Stimulated activated naive CD8-positive, alpha-beta T cell treated with anti-CD3 and anti-CD28 coated beads, Interleukin-15, Interleukin-2, amounts not matched to agents 100 U/mL and 50 U/mL, for 24 hours (primary cell): Measurements from ENCODE around the gene SFRP5.

Experiments used
- ATAC-seq: fragments of 150-1000 bp; cut with Tn5 transposase; one replicate; pipeline ENCODE4 v1.10.0; 2021
- DNase-seq: peaks from one replicate; pipeline ENCODE4 v3.0.0; 2021

The SFRP5 gene

DNA sequence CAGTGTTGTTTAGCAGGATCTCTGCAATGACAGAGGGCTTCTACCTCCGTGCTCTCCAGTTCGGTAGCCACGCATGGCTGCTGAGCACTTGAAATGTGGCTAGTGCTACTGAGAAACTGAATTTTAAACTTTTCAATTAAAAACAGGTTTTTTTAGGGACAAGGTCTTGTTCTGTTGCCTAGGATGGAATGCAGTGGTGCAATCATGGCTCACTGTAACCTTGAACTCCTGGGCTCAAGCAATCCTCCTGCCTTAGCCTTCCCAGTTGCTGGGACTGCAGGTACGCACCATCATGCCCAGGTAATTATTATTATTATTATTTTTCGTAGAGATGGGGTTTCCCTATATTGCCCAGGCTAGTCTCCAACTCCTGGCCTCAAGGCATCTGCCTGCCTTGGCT is 13.4 kb upstream of the SFRP5 start:
- DNase-seq (no peak), ATAC-seq (no peak)

GRCh38 chr10:97784200-97784810 is 12.5 kb upstream of the SFRP5 start:
- ATAC-seq, result no peak

GRCh38 chr10:97782455-97783228 is 10.8 kb upstream of the SFRP5 start:
- no peak for ATAC-seq
- DNase-seq, result no peak

More at GRCh38 chr10:97784200-97784810, 12.5 kb upstream of the SFRP5 start:
- no peak for DNase-seq

GRCh38 chr10:97781618-97782331 is 10.0 kb upstream of the SFRP5 start:
- DNase-seq (peak; percentile 17), ATAC-seq (peak; percentile 42)

DNA sequence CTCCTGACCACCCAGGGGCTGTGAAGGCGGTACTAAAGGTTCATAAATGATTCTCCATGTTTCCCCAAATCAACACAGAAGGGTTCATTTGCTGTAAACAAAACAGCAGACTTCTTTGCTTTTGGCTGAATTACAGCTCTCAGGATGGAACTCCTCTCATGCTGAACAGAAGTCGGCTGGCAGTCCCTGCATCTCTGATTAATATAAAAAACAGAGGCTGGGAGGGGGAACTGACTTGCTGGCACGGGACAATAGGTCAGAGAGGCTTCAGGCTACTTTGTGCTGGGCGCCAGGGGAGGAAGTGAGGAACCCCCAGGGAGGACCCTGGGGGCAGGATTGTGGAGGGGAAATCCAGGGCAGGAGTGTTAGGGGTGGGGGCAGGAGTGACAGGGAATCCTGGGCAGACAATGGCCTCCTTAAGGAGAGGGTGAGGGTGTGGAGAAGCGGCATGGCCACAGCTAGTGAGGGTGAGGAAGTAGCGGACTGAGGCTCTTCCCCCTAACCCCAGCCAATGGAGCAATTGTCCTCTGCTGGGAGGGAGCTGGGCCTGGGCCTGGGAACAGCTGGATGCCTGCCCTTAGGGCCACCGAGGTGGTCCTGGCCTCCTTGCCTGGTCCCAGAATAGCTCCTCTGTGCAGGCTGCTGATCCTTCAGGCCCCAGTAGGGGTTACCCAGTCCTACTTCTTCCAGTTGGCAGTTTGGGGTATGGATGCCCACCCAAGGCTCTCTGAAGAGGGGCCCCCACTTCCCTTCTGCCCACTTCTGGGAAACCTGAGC is 9.2 kb upstream of the SFRP5 start:
- ATAC-seq (peak; percentile 11), DNase-seq (no peak)

DNA sequence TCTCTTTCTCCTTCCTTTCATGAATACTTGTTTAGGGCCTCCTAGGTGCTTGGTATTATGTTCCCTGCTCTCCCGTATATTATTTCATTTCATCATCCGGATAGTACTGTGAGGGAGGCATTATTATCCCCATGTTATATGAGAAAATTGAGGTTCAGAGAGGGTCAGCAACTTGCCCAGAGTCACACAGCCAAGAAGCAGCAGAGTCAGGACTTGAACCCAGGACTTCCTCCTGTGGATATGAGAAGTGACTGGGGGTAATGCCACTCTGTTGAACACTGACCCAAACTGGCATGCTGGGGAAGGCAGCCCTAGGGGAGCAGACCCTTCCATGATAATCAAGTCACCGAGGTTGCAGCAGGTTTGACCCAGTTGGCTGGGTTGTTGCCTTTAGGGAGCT is 8.2 kb upstream of the SFRP5 start:
- ATAC-seq, result no peak
- DNase-seq, result no peak

DNA sequence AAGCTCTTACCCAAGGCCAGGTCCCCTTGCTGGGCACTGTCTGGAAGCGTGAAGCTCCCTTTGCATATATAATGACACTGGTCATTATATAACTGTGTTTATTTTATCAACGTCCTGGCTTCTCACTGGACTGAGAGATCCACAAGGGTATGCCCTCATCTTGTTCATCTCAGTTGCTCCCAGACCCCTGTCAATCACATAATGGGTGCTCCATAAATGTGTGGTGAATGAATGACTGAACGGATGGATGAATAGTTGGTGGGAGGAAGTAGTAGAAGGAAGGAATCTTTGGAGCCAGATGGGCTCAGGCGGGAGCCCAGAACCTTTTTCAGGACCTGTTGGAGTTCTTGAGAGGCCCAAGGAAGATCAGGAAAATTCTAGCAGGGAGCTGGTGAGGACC is 7.7 kb upstream of the SFRP5 start:
- DNase-seq (no peak), ATAC-seq (no peak)

DNA sequence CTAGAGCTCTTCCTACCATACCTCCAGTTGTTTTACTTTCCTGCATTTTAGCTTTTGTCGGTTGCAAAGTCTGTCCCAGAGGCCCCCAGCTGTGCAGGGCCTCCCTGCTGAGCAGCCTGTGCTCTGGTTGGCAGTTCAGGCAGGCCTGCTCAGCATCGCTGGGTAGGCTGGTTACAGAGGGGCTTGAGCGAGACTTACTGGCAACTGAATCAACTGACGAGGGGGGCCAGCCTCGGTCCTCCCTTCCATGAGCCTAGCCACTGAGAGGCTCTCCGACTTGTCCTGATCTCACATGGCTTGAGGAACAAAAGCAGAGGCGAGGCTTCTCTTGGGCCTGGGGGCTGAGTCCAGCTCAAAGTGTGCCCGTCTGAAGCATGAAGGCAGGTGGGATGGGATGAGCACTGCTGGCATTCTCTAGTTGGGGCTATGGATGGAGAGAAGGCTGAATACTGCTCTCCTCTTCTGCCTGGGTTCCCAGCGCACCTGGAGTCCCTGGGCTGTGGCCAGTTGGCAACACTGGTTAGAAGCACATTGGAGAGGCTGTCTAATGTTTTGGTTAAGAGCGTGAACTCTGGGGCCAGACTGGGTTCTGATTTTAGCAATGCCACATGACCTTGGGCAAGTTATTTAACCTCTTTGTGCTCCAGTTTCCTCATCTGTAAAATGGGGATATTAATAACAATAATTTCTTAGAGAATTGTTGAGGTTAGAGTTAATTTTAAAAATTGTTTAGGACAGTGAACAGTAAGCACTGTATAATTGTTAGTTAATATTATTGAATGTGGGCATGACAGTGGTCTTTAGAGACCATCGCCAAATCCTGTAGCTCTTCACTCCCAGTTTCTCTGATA is 6.9 kb upstream of the SFRP5 start:
- no peak for DNase-seq
- no peak for ATAC-seq

DNA sequence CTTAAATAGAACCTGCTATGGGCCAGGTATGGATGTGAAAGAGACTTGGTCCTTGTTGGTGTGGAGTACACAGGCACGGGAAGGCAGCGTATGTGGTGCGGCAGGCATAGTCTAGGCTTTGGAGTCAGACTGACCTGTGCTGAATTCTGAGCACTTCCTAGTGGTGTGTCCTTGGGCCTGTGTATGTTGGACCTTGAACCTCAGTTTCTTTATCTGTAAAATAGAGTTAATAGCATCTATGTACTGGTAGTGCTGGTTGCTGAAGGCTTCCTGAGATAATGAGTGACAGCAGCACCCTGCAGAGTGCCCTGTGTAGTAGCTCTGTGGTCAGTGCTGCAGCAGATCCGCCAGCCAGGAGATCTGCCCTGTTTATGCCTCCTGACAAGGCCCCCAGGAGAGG is 5.3 kb upstream of the SFRP5 start:
- ATAC-seq, result no peak

GRCh38 chr10:97774811-97775294 is 3.1 kb upstream of the SFRP5 start:
- ATAC-seq (no peak), DNase-seq (no peak)

More for the DNA sequence above, 5.3 kb upstream of the SFRP5 start:
- no peak for DNase-seq

GRCh38 chr10:97773096-97773495 is 1.3 kb upstream of the SFRP5 start:
- DNase-seq, result no peak
- no peak for ATAC-seq

- peak; percentile 25 for DNase-seq
- peak; percentile 50 for ATAC-seq
Measured at GRCh38 chr10:97771055-97771891, 526 bp downstream of the SFRP5 start.

DNA sequence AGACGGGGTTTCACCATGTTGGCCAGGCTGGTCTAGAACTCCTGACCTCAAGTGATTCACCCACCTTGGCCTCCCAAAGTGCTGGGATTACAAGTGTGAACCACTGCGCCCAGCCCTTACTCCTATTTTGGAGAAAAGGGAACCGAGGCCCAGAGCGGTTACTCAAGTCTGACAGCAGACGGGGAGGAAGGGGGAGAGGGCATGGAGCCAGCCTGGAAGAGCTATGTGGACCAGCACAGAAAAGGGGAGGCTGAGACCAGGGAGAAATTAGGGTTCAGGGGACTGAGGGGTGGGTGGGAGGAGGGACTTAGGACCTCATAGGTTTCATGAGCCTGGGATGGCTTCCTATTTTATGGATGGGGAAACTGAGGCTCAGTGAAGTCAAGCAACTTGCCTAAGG is 1.5 kb downstream of the SFRP5 start:
- no peak for DNase-seq
- no peak for ATAC-seq

DNA sequence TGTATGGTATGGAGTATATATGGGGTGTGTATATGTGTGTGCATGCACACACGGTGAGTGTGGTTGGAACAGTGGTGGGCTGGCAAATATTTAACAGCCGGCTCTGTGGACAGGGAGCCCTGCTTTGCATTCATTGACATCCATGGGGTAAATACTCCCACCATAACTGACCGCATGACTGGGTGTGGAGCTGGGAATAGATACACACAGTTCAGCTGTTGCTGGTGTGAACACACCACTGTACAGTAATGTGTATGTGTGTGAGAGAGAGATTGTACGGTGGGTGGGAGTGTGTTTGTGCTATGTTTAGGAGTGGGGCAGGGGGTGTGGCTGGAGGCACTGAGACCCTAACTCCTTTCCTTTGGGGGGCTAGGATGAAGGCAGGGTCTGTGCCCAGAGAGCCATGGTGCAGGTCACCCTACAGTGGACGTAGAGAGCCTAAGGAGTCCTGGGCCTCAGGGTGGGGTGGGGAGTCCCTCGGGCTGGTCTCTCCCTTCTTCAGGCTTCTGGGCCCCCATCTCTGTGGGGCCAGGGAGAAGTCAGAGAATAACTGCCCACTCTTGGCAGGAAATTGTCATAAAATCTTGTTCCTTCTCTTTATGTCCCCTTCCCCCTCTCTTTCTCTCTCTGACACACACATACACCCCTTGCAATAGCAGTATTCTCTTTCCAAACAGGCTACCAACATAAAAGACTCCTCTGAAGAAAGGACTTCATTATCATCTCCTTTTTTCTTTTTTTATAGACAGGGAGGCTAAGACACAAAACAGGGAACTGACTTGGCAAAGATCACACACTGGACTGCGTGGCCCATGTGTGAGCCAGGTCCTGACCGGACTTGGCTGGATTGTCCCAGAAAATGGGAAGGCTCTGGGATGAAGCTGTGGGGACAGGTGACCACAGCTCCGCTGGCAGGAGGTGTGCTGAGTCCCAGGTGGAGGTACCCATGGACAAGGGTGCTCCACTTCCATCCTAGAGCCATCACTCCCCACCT is 3.2 kb downstream of the SFRP5 start:
- DNase-seq (no peak), ATAC-seq (no peak)

DNA sequence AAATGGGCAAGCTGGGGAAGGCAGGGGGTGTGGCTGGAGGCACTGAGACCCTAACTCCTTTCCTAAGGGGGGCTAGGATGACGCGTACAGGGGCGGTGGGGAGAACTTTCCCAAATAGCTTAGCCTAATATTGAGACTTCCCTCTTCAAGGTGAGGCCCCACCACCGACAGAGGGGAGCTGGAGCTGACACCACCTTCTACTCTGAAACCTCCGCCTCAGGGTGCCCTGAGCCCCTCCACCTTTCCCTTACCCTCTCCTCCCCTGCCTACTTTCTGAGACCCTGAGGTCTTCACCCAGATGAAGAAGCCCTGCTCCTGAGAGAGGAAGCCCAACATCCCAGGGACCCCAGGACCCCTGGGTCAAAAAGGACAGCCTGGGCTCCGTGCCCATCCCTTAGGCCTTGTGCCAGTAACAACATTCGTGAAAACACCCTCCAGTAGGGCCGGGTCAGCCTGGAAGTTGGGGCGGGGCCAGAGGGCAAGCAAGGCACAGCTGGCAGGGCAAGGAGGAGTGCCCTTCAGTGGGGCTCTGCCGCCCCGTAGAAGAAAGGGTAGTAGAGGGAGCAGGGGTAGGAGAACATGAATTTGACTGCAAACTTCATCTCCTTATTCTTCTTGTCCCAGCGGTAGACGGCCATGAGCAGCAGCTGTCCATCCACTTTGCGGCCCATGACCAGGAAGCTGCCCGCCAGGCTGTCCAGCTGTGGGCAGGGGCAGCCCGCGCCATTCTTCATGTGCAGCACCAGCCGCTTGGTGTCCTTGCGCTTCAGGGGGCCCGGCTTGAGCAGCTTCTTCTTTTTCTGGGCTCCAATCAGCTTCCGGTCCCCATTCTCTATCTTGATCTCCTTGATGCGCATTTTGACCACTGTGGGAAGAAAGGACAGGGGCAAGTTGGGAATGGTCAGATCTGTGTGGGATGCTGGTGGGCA is 4.5 kb downstream of the SFRP5 start:
- no peak for ATAC-seq
- DNase-seq, result no peak

DNA sequence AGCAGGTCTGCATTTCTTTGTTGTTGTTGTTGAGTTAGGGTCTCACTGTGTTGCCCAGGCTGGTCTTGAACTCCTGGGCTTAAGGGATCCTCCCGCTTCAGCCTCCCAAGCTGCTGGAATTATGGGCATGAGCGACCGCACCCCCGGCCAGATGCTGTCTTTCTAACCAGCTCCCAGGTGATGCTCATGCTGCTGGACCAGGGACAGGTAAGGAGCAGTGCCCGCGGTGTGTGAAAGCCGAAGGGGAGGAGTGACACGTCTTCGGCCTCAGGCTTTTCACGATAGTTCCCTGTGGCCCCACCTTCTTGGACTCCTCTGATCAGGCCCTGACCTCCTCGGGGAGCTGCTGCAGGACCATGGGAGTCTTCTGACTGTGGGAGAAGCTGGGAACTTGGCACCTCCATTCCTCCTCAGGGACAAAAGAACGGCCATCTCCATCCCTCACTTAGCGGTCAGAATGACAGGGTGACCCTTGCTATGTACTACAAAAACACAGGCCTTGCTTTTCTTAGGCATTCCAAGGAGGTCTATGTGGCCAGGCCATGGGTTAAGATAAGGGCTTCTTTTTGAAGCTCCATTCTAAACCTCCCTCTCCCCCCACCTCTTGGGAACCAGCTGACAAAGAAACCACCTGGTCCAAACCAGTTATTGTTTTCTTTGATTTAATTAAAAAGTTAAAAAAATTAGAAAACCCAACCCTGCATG is 5.5 kb downstream of the SFRP5 start:
- DNase-seq, result no peak
- ATAC-seq, result no peak

- ATAC-seq, result no peak
- no peak for DNase-seq
Measured at GRCh38 chr10:97765201-97765600, 6.6 kb downstream of the SFRP5 start.
